ENCODE results near the gene TCF7L2. TPM values are rescaled to one million over a fixed set of nuclear protein-coding genes. Genes with fewer than 3 reads are reported as not detected.

TCF7L2 gene
- total RNA-seq, 1 donor from 2014 or later, result 109 TPM

DNA sequence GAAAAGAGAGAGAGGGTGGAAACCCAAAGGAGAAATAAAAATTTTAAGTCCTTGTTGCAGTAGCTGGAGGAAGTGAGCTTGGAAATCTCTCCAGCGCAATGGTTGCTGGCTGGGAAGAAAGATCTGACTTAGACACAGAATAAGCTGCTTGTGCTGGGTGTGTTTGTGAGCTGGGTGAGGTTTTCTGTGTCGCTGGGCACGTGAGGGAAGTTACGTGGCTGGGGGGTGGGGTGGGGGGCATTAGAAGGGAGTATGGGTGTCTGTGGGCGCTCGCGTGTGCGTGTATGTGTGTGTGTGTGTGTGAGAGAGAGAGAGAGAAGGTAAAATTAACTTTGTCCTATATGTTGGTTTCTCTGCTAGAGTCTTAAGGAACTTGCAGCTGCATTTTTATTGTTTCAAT is 11.6 kb downstream of the TCF7L2 start:
- Mint-ChIP-seq H3K36me3 (ENCODE audit: insufficient read depth) (peaks cover 30% of the 10 kb centered on the region), H3K27ac (peak overlapping the region; percentile 77), H3K9me3 (ENCODE audit: low read depth) (no peaks in the 10 kb centered on the region), H3K4me1 (ENCODE audit: low read depth) (peaks cover 78% of the 10 kb centered on the region), H3K4me3 (ENCODE audit: low read depth) (no peak overlapping the region), H3K27me3 (no peaks in the 10 kb centered on the region)
- TF ChIP-seq, protein P1, sequence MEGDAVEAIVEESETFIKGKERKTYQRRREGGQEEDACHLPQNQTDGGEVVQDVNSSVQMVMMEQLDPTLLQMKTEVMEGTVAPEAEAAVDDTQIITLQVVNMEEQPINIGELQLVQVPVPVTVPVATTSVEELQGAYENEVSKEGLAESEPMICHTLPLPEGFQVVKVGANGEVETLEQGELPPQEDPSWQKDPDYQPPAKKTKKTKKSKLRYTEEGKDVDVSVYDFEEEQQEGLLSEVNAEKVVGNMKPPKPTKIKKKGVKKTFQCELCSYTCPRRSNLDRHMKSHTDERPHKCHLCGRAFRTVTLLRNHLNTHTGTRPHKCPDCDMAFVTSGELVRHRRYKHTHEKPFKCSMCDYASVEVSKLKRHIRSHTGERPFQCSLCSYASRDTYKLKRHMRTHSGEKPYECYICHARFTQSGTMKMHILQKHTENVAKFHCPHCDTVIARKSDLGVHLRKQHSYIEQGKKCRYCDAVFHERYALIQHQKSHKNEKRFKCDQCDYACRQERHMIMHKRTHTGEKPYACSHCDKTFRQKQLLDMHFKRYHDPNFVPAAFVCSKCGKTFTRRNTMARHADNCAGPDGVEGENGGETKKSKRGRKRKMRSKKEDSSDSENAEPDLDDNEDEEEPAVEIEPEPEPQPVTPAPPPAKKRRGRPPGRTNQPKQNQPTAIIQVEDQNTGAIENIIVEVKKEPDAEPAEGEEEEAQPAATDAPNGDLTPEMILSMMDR (IDR thresholded peaks at IDR 0.05; ENCODE audit: unreplicated experiment), result no peak
- DNase-seq (ENCODE audit: low spot score, unreplicated experiment), result no peak

DNA sequence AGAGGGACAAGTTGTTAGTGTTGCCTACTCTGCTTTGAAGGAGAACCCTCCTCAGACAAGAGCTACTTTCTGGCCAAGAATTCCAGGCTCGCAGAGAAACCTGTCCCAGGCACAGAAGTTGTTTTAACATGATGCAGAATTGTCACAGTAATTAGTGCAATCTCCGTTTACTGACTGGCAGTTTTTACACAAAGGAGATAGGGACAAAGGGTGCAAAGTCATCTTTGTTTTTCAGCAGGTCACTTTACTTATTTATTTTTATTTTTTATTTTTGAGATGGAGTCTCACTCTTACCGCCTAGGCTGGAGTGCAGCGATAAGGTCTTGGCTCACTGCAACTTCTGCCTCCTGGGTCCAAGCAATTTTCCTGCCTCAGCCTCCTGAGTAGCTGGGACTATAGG is 12.3 kb downstream of the TCF7L2 start:
- H3K4me3 Mint-ChIP-seq (ENCODE audit: low read depth), result no peak overlapping the region
- no peaks in the 10 kb centered on the region for H3K9me3 Mint-ChIP-seq (ENCODE audit: low read depth)
- DNase-seq (ENCODE audit: low spot score, unreplicated experiment), result no peak
- H3K27ac Mint-ChIP-seq, result peak overlapping the region; percentile 77
- H3K4me1 Mint-ChIP-seq (ENCODE audit: low read depth), result peaks cover 78% of the 10 kb centered on the region
- no peaks in the 10 kb centered on the region for H3K27me3 Mint-ChIP-seq
- TF ChIP-seq, protein P1 (IDR thresholded peaks at IDR 0.05; ENCODE audit: unreplicated experiment), result no peak
- H3K36me3 Mint-ChIP-seq (ENCODE audit: insufficient read depth), result peaks cover 35% of the 10 kb centered on the region

DNA sequence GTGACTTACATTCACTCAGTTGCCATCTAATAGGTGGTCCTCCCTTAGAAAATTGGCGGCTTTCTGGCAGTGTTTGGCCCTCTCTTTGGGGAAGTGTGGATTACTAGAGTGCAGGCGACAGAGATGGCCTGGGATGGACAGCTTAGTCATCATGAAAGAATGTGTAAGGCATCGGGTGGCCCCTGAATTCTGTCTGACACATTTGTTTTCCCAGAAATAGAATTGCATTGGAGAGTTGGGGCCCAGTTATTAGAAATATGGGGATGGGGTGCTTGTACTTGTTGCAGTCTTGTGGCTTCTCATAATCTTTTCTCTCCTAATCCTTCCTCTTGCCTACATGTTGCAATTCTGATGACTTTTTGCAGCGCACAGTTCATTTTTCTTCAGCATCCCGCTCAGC is 13.8 kb downstream of the TCF7L2 start:
- DNase-seq (ENCODE audit: low spot score, unreplicated experiment), result no peak

DNA sequence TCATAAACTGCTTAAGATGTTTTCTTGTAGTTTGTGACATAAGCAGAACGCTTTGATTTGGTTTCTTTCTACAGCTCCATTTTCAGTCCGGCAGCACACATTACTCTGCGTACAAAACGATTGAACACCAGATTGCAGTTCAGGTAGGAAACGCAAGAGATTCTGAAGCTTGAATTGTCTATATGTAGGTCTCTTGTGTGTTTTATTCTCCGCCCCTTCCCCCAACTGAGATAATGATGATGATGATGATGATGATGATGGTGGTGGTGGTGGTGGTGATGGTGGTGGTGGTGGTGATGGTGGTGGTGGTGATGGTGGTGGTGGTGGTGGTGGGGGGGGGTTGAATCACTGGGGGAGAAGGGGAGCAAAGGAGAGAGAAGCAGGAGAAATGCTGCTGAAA is 14.4 kb downstream of the TCF7L2 start:
- peaks cover 4% of the 10 kb centered on the region for H3K9me3 Mint-ChIP-seq (ENCODE audit: low read depth)
- TF ChIP-seq, protein P1 (IDR thresholded peaks at IDR 0.05; ENCODE audit: unreplicated experiment), result no peak

More for the DNA sequence above, 13.8 kb downstream of the TCF7L2 start:
- TF ChIP-seq, protein P1 (IDR thresholded peaks at IDR 0.05; ENCODE audit: unreplicated experiment), result no peak
- Mint-ChIP-seq H3K9me3 (ENCODE audit: low read depth) (no peaks in the 10 kb centered on the region), H3K27me3 (no peaks in the 10 kb centered on the region), H3K4me3 (ENCODE audit: low read depth) (no peak overlapping the region), H3K36me3 (ENCODE audit: insufficient read depth) (peaks cover 37% of the 10 kb centered on the region), H3K4me1 (ENCODE audit: low read depth) (peaks cover 63% of the 10 kb centered on the region), H3K27ac (peak overlapping the region; percentile 76)

DNA sequence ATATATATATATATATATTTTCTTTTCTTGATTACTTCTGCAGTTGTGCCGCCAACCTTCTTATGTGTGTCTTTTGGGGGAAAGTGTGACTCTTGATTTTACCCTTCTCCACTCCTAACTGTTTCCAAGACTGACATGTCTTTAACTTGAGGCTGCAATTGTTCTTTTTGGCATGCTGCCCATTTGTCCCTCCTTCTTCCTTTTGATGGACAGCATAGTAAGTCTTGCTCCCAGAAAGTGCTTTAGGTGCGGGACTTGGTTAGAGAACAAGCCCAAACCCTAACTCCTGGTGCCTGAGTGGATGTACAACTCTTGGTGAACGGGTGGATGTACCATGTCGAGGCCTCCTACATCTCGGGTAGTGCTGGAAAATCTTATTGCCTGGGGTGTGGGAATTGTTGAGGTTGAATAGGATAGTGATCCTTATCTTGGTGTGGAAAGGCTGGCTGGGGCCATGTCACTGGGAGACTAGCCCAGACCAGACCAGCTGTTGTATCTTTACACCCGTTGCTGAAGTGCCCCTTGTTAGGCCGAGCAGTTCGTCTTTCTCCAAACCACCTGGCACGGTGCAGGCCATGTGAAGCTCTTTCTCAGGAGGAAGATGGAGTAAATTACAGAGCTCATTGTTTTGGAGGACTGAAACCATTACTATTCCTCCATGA is 16.3 kb downstream of the TCF7L2 start:
- peaks cover 4% of the 10 kb centered on the region for H3K9me3 Mint-ChIP-seq (ENCODE audit: low read depth)
- DNase-seq (ENCODE audit: low spot score, unreplicated experiment), result no peak
- peak overlapping the region; percentile 85 for H3K27ac Mint-ChIP-seq
- H3K27me3 Mint-ChIP-seq, result no peaks in the 10 kb centered on the region
- H3K4me3 Mint-ChIP-seq (ENCODE audit: low read depth), result no peak overlapping the region
- peaks cover 46% of the 10 kb centered on the region for H3K36me3 Mint-ChIP-seq (ENCODE audit: insufficient read depth)
- H3K4me1 Mint-ChIP-seq (ENCODE audit: low read depth), result peaks cover 56% of the 10 kb centered on the region
- TF ChIP-seq, protein P1 (IDR thresholded peaks at IDR 0.05; ENCODE audit: unreplicated experiment), result no peak

More for the DNA sequence above, 14.4 kb downstream of the TCF7L2 start:
- Mint-ChIP-seq H3K27me3 (no peaks in the 10 kb centered on the region), H3K4me1 (ENCODE audit: low read depth) (peaks cover 60% of the 10 kb centered on the region), H3K27ac (peak overlapping the region; percentile 76), H3K36me3 (ENCODE audit: insufficient read depth) (peaks cover 42% of the 10 kb centered on the region), H3K4me3 (ENCODE audit: low read depth) (no peak overlapping the region)
- DNase-seq (ENCODE audit: low spot score, unreplicated experiment), result no peak
